ENCODE measurements around the gene CLDN5. TPM values are rescaled to one million over a fixed set of nuclear protein-coding genes. Genes with fewer than 3 reads are reported as not detected.
A peak's percentile ranks its signal among the peaks of the same experiment; 100 is the strongest.

CLDN5 gene
- total and polyA plus RNA-seq, 2 donors (not counting 1 experiment from before 2014, with no cell fraction given) = 0.33 TPM; not detected in 1

DNA sequence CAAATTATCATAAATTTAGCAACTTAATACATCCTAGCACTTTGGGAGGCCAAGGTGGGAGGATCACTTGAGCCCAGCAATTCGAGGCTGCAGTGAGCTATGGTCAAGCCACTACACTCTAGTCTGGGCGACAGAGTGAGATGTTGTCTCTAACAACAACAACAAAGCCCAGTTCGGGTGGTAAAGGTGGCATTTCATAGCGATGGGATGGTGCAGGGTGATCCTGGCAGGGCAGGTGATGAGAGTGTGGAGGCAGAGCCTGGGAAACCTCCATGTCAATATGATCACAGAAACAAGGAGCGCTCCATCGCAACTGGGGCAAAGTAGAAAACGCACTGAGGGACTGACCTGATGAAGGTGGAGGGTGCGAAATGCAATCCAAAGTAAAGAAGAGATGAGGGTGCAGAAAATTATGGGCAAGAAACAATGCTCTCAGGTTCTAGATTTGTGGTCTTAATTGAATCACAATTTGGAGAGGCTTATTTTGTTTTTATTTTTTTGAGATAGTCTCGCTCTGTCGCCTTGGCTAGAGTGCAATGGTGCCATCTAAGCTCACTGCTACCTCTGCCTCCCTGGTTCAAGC is 32.8 kb upstream of the CLDN5 start:
- H3K9me3 ChIP-seq (ENCODE audit: control insufficient read depth, insufficient read depth, low read depth, low read length) = no peaks in the 10 kb centered on the region

DNA sequence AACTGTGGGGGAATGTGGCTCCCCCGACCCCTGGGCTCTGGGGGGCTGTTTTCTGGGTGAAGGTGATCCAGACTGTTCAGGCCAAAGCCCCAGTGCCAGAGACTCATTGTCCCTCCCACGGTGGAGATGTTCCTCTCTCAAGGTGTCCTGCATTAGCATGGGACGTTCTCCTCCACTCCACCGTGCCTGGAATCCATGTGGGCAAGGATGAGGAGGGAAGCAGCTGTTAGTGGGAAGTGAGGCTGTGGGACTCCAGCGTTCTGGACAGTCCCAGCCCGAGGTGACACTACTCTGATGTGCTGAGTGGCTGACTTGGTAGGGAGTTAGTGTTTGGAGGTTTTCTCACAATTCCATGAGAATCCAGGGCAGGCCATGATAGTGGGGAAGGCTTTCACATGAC is 31.4 kb upstream of the CLDN5 start:
- H3K4me2 ChIP-seq (ENCODE audit: extremely low read depth, insufficient read depth, low read length) = no peak overlapping the region
- H2AFZ ChIP-seq (ENCODE audit: low read length) = no peak overlapping the region
- H3K36me3 ChIP-seq (ENCODE audit: control insufficient read depth, insufficient read depth, low read length) = no peaks in the 10 kb centered on the region
- no peaks in the 10 kb centered on the region for H3K79me2 ChIP-seq (ENCODE audit: control insufficient read depth, insufficient read depth, low read length)
- no peaks in the 10 kb centered on the region for H4K20me1 ChIP-seq (ENCODE audit: control insufficient read depth, extremely low read depth, insufficient read depth, low read length)
- no peaks in the 10 kb centered on the region for H3K4me1 ChIP-seq (ENCODE audit: control insufficient read depth, extremely low read depth, insufficient read depth, low read length)
- no peak for TF ChIP-seq EZH2 (IDR thresholded peaks at IDR 0.05; ENCODE audit: low read length, missing control alignments)
- TF ChIP-seq, protein P1, sequence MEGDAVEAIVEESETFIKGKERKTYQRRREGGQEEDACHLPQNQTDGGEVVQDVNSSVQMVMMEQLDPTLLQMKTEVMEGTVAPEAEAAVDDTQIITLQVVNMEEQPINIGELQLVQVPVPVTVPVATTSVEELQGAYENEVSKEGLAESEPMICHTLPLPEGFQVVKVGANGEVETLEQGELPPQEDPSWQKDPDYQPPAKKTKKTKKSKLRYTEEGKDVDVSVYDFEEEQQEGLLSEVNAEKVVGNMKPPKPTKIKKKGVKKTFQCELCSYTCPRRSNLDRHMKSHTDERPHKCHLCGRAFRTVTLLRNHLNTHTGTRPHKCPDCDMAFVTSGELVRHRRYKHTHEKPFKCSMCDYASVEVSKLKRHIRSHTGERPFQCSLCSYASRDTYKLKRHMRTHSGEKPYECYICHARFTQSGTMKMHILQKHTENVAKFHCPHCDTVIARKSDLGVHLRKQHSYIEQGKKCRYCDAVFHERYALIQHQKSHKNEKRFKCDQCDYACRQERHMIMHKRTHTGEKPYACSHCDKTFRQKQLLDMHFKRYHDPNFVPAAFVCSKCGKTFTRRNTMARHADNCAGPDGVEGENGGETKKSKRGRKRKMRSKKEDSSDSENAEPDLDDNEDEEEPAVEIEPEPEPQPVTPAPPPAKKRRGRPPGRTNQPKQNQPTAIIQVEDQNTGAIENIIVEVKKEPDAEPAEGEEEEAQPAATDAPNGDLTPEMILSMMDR (conservative IDR thresholded peaks at IDR 0.05 in 1 of 2, IDR thresholded peaks at IDR 0.05 in 1 of 2; ENCODE audit: low read depth in 1 of 2, low read length in 2 of 2) = no peak
- no peak overlapping the region for H3K27ac ChIP-seq (ENCODE audit: insufficient read depth, low read length)
- H3K27me3 ChIP-seq (ENCODE audit: control insufficient read depth, insufficient read depth, low read length) = no peaks in the 10 kb centered on the region
- DNase-seq (ENCODE audit: low read depth in 2 of 2) = no peak
- no peak overlapping the region for H3K9ac ChIP-seq (ENCODE audit: insufficient read depth, low read length)
- H3K4me3 ChIP-seq (replicated peaks in 1 of 4; ENCODE audit: control extremely low read depth in 1 of 4, insufficient read depth in 1 of 4, low read depth in 3 of 4, low read length in 4 of 4) = no peak overlapping the region
- no peaks in the 10 kb centered on the region for H3K9me3 ChIP-seq (ENCODE audit: control insufficient read depth, insufficient read depth, low read depth, low read length)

More for the DNA sequence above, 32.8 kb upstream of the CLDN5 start:
- Histone ChIP-seq H3K4me1 (ENCODE audit: control insufficient read depth, extremely low read depth, insufficient read depth, low read length) (no peaks in the 10 kb centered on the region), H3K27ac (ENCODE audit: insufficient read depth, low read length) (no peak overlapping the region), H3K27me3 (ENCODE audit: control insufficient read depth, insufficient read depth, low read length) (no peaks in the 10 kb centered on the region), H2AFZ (ENCODE audit: low read length) (no peak overlapping the region), H3K79me2 (ENCODE audit: control insufficient read depth, insufficient read depth, low read length) (no peaks in the 10 kb centered on the region), H4K20me1 (ENCODE audit: control insufficient read depth, extremely low read depth, insufficient read depth, low read length) (no peaks in the 10 kb centered on the region), H3K4me3 (replicated peaks in 1 of 4; ENCODE audit: control extremely low read depth in 1 of 4, insufficient read depth in 1 of 4, low read depth in 3 of 4, low read length in 4 of 4) (no peak overlapping the region), H3K4me2 (ENCODE audit: extremely low read depth, insufficient read depth, low read length) (no peak overlapping the region), H3K36me3 (ENCODE audit: control insufficient read depth, insufficient read depth, low read length) (no peaks in the 10 kb centered on the region), H3K9ac (ENCODE audit: insufficient read depth, low read length) (no peak overlapping the region)
- TF ChIP-seq EZH2 (IDR thresholded peaks at IDR 0.05; ENCODE audit: low read length, missing control alignments) = no peak
- TF ChIP-seq, protein P1 (conservative IDR thresholded peaks at IDR 0.05 in 1 of 2, IDR thresholded peaks at IDR 0.05 in 1 of 2; ENCODE audit: low read depth in 1 of 2, low read length in 2 of 2) = no peak
- no peak for DNase-seq (ENCODE audit: low read depth in 2 of 2)

DNA sequence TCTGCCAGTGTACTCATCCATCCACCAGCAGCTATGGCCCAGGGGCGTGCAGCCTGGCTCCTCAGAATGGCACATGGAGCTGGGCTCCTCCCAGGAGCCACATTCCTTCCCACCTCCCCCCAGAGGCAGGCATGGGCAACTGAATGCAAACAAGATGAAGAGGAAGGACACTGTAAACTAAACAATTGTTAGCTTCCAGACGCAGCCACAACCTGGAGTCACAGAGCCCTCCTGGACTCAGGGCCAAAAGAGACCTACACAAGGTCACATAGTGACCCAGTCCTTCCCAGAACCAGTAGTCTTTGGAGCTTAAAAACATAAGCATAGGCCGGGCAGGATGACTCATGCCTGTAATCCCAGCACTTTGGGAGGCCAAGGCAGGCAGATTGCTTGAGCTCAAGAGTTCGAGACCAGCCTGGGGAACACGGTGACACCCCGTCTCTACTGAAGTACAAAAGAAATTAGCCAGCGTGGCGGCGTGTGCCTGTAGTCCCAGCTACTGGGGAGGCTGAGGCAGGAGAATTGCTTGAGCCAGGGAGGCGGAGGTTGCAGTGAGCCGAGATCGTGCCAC is 30.7 kb upstream of the CLDN5 start:
- no peak for TF ChIP-seq EZH2 (IDR thresholded peaks at IDR 0.05; ENCODE audit: low read length, missing control alignments)
- TF ChIP-seq, protein P1 (conservative IDR thresholded peaks at IDR 0.05 in 1 of 2, IDR thresholded peaks at IDR 0.05 in 1 of 2; ENCODE audit: low read depth in 1 of 2, low read length in 2 of 2) = peak in 1 of 2 donors; percentile 35
- Histone ChIP-seq H2AFZ (ENCODE audit: low read length) (no peak overlapping the region), H3K79me2 (ENCODE audit: control insufficient read depth, insufficient read depth, low read length) (no peaks in the 10 kb centered on the region), H3K36me3 (ENCODE audit: control insufficient read depth, insufficient read depth, low read length) (no peaks in the 10 kb centered on the region), H3K27me3 (ENCODE audit: control insufficient read depth, insufficient read depth, low read length) (no peaks in the 10 kb centered on the region), H3K9ac (ENCODE audit: insufficient read depth, low read length) (no peak overlapping the region), H3K4me2 (ENCODE audit: extremely low read depth, insufficient read depth, low read length) (no peak overlapping the region), H3K4me3 (replicated peaks in 1 of 4; ENCODE audit: control extremely low read depth in 1 of 4, insufficient read depth in 1 of 4, low read depth in 3 of 4, low read length in 4 of 4) (no peak overlapping the region), H4K20me1 (ENCODE audit: control insufficient read depth, extremely low read depth, insufficient read depth, low read length) (no peaks in the 10 kb centered on the region), H3K4me1 (ENCODE audit: control insufficient read depth, extremely low read depth, insufficient read depth, low read length) (no peaks in the 10 kb centered on the region), H3K9me3 (ENCODE audit: control insufficient read depth, insufficient read depth, low read depth, low read length) (no peaks in the 10 kb centered on the region), H3K27ac (ENCODE audit: insufficient read depth, low read length) (no peak overlapping the region)
- peak; percentile 10 to 46 for DNase-seq (ENCODE audit: low read depth in 2 of 2)

Measured in fibroblast of lung (primary cell).